HepG2 (cell line): ENCODE results near the gene CSNK1D. TPM values are rescaled to one million over a fixed set of nuclear protein-coding genes. Genes with fewer than 3 reads are reported as not detected.
A peak's percentile ranks its signal among the peaks of the same experiment; 100 is the strongest.

Source experiments
- DNMT3B ChIP-seq: conservative IDR thresholded peaks from 2 replicates; pipeline ENCODE4 v1.6.1; 2016; ENCODE audit warnings: missing biosample characterization, control low read depth
- HNF4A ChIP-seq: sonication (generic); formaldehyde crosslinking; IDR thresholded peaks from 2 replicates; pipeline ENCODE4 v1.4.0; 2020; ENCODE audit warnings: missing genetic modification reagents
- IRF2 ChIP-seq: IDR thresholded peaks from 2 replicates; pipeline ENCODE4 v1.6.1; 2018; ENCODE audit warnings: missing genetic modification reagents, missing compliant biosample characterization
- KLF15 ChIP-seq: sonication (generic); formaldehyde crosslinking; IDR thresholded peaks from 2 replicates; pipeline ENCODE4 v1.8.1; 2023; ENCODE audit warnings: borderline replicate concordance, mild to moderate bottlenecking, inconsistent platforms, missing genetic modification reagents, mixed read lengths
- LCORL ChIP-seq, 2 experiments: fragments of 450-650 bp in 1 of 2; sonication (generic) in 1 of 2; formaldehyde crosslinking in 1 of 2; IDR thresholded peaks; 2 replicates each; pipeline versions ENCODE4 v1.5.0 to v1.6.1; 2017 to 2020; ENCODE audit warnings: antibody characterized with exemption in 1 of 2, missing genetic modification reagents in 1 of 2
- NFRKB ChIP-seq: fragments of 450-650 bp; IDR thresholded peaks from 2 replicates; pipeline ENCODE4 v1.6.1; 2017
- RBFOX2 ChIP-seq: fragments of 200-400 bp; formaldehyde crosslinking; IDR thresholded peaks from 2 replicates; pipeline ENCODE4 v1.6.1; 2017; ENCODE audit warnings: low read depth, mild to moderate bottlenecking, low read length
- RBM22 ChIP-seq: fragments of 200-400 bp; formaldehyde crosslinking; optimal IDR thresholded peaks from 2 replicates; pipeline ENCODE3; 2017; ENCODE audit warnings: mild to moderate bottlenecking, low read length, moderate library complexity
- SETDB1 ChIP-seq: sonication (generic); formaldehyde crosslinking; IDR thresholded peaks from 2 replicates; pipeline ENCODE4 v1.5.1; 2020; ENCODE audit warnings: missing genetic modification reagents, mild to moderate bottlenecking, borderline replicate concordance
- ZFP36 ChIP-seq: fragments of 150-350 bp; IDR thresholded peaks from 2 replicates; pipeline ENCODE4 v1.6.1; 2018; ENCODE audit warnings: borderline replicate concordance, low read length, low read depth; ENCODE audit not compliant: partially characterized antibody
- ZNF225 ChIP-seq: sonication (generic); formaldehyde crosslinking; IDR thresholded peaks from 2 replicates; pipeline ENCODE4 v1.4.0; 2020; ENCODE audit warnings: mild to moderate bottlenecking, missing genetic modification reagents
- ZNF263 ChIP-seq: sonication (generic); formaldehyde crosslinking; IDR thresholded peaks from 2 replicates; pipeline ENCODE4 v1.4.0; 2020; ENCODE audit warnings: missing genetic modification reagents
- ZNF430 ChIP-seq: sonication (generic); formaldehyde crosslinking; IDR thresholded peaks from 2 replicates; pipeline ENCODE4 v1.9.0; 2021; ENCODE audit warnings: mild to moderate bottlenecking, missing genetic modification reagents
- ZNF850 ChIP-seq: sonication (generic); formaldehyde crosslinking; conservative IDR thresholded peaks from 2 replicates; pipeline ENCODE4 v1.9.0; 2021; ENCODE audit warnings: mild to moderate bottlenecking, missing genetic modification reagents
- polyA plus RNA-seq, 8 experiments: library from polyadenylated mRNA; depleted of rRNA in 3 of 8; stranded (reverse) in 7 of 8; unstranded in 1 of 8; fragments of >200 nt; fragmentation: Illumina TruSeq in 4 of 8; extraction: Trizol in 4 of 8; gene quantifications; 2 replicates each; pipeline versions ENCODE4 v1.2.1 to v1.2.3, GENCODE V29; 2011 to 2016; ENCODE audit warnings: low read depth in 4 of 8, missing spikeins in 1 of 8, mixed read lengths in 1 of 8; ENCODE audit not compliant: insufficient read depth in 1 of 8
- total RNA-seq, 5 experiments: library from RNA; depleted of rRNA; stranded (reverse); fragments of >200 nt; fragmentation: Illumina TruSeq; extraction: Trizol; gene quantifications; 2 replicates each; pipeline ENCODE4 v1.2.3, GENCODE V29; 2016; ENCODE audit warnings: low read depth in 1 of 5
- TF ChIP-seq, protein P1 (sequence below): IDR thresholded peaks from 2 replicates; pipeline ENCODE4 v1.6.1; 2016; ENCODE audit warnings: low read depth, missing genetic modification reagents, missing compliant biosample characterization
- TF ChIP-seq, protein P2 (sequence below): sonication (generic); formaldehyde crosslinking; IDR thresholded peaks from 2 replicates; pipeline ENCODE4 v1.8.1; 2023; ENCODE audit warnings: mild to moderate bottlenecking, missing genetic modification reagents, borderline replicate concordance
- TF ChIP-seq, protein P3 (sequence below): sonication (generic); formaldehyde crosslinking; IDR thresholded peaks from 2 replicates; pipeline ENCODE4 v1.5.1; 2020; ENCODE audit warnings: mild to moderate bottlenecking, missing genetic modification reagents, moderate library complexity
- TF ChIP-seq, protein P4 (sequence below): sonication (generic); formaldehyde crosslinking; conservative IDR thresholded peaks from 2 replicates; pipeline ENCODE4 v1.8.0; 2022; ENCODE audit warnings: mild to moderate bottlenecking, moderate library complexity, missing genetic modification reagents

Gene CSNK1D
- total and polyA plus RNA-seq, 2 of the 13 experiments (the other 11 are each of a cell fraction or from before 2014, with no cell fraction given) = 31.5 to 128 TPM

DNA sequence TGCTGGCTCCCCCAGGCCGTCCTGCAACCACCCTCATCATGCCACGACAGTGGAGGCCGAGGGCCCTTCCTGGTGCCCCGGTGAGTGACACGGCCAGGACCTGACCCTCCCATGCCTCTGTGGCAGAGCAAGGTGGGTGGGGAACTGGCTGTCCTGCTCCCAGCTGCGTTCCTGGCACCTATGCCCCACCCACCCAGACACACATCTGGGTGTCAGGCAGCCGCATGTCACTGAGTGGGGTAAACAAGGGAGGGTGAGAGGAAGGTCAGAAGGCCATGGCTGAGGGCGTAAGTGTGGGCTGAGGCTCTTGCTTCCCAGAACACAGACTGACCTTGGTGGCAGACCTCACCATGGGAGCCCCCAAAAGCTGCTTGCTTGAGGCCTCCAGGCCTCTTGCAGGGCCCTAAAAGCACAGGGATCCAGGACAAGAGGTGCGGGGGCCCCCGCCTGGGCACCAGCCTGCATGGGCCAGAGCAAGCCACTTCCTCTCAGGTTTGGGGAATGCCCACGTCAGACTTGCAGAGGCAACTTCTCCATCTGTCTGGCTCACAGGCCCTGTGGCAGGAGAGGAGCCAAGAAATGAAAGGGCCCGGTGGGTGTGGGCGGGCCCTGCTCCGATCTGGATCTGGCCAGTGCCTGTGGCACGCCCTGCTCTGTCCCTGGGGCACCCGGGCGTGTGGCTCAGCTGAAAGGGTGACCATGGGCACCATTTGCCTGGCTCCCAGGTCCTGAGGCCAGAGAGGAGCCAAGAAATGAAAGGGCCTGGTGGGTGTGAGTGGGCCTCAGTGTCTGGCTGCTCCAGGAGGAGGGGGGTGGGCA, 57.0 kb downstream of the CSNK1D start (continued):
- TF ChIP-seq, protein P1, sequence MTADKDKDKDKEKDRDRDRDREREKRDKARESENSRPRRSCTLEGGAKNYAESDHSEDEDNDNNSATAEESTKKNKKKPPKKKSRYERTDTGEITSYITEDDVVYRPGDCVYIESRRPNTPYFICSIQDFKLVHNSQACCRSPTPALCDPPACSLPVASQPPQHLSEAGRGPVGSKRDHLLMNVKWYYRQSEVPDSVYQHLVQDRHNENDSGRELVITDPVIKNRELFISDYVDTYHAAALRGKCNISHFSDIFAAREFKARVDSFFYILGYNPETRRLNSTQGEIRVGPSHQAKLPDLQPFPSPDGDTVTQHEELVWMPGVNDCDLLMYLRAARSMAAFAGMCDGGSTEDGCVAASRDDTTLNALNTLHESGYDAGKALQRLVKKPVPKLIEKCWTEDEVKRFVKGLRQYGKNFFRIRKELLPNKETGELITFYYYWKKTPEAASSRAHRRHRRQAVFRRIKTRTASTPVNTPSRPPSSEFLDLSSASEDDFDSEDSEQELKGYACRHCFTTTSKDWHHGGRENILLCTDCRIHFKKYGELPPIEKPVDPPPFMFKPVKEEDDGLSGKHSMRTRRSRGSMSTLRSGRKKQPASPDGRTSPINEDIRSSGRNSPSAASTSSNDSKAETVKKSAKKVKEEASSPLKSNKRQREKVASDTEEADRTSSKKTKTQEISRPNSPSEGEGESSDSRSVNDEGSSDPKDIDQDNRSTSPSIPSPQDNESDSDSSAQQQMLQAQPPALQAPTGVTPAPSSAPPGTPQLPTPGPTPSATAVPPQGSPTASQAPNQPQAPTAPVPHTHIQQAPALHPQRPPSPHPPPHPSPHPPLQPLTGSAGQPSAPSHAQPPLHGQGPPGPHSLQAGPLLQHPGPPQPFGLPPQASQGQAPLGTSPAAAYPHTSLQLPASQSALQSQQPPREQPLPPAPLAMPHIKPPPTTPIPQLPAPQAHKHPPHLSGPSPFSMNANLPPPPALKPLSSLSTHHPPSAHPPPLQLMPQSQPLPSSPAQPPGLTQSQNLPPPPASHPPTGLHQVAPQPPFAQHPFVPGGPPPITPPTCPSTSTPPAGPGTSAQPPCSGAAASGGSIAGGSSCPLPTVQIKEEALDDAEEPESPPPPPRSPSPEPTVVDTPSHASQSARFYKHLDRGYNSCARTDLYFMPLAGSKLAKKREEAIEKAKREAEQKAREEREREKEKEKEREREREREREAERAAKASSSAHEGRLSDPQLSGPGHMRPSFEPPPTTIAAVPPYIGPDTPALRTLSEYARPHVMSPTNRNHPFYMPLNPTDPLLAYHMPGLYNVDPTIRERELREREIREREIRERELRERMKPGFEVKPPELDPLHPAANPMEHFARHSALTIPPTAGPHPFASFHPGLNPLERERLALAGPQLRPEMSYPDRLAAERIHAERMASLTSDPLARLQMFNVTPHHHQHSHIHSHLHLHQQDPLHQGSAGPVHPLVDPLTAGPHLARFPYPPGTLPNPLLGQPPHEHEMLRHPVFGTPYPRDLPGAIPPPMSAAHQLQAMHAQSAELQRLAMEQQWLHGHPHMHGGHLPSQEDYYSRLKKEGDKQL = no peak
- TF ChIP-seq RBFOX2 (no peak; the same call in none of the 2 replicates), KLF15 (CRISPR knock-in tag) (no peak), RBM22 (no peak), ZNF225 (CRISPR knock-in tag) (no peak), HNF4A (peak; percentile 45), ZNF850 (CRISPR knock-in tag) (no peak), NFRKB (no peak), ZNF263 (CRISPR knock-in tag) (no peak), LCORL (IDR thresholded peaks at IDR 0.05) (no peak), LCORL (CRISPR knock-in tag; IDR thresholded peaks at IDR 0.05) (peak; percentile 85), DNMT3B (no peak), ZFP36 (no peak), SETDB1 (CRISPR knock-in tag) (no peak), IRF2 (CRISPR knock-in tag) (peak; percentile 53; the same call in 1 of the 2 replicates), ZNF430 (CRISPR knock-in tag) (peak; percentile 74)
- TF ChIP-seq, protein P2, sequence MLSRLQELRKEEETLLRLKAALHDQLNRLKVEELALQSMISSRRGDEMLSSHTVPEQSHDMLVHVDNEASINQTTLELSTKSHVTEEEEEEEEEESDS = no peak
- TF ChIP-seq, protein P3, sequence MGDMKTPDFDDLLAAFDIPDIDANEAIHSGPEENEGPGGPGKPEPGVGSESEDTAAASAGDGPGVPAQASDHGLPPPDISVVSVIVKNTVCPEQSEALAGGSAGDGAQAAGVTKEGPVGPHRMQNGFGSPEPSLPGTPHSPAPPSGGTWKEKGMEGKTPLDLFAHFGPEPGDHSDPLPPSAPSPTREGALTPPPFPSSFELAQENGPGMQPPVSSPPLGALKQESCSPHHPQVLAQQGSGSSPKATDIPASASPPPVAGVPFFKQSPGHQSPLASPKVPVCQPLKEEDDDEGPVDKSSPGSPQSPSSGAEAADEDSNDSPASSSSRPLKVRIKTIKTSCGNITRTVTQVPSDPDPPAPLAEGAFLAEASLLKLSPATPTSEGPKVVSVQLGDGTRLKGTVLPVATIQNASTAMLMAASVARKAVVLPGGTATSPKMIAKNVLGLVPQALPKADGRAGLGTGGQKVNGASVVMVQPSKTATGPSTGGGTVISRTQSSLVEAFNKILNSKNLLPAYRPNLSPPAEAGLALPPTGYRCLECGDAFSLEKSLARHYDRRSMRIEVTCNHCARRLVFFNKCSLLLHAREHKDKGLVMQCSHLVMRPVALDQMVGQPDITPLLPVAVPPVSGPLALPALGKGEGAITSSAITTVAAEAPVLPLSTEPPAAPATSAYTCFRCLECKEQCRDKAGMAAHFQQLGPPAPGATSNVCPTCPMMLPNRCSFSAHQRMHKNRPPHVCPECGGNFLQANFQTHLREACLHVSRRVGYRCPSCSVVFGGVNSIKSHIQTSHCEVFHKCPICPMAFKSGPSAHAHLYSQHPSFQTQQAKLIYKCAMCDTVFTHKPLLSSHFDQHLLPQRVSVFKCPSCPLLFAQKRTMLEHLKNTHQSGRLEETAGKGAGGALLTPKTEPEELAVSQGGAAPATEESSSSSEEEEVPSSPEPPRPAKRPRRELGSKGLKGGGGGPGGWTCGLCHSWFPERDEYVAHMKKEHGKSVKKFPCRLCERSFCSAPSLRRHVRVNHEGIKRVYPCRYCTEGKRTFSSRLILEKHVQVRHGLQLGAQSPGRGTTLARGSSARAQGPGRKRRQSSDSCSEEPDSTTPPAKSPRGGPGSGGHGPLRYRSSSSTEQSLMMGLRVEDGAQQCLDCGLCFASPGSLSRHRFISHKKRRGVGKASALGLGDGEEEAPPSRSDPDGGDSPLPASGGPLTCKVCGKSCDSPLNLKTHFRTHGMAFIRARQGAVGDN (CRISPR knock-in tag) = peak; percentile 3
- TF ChIP-seq, protein P4, sequence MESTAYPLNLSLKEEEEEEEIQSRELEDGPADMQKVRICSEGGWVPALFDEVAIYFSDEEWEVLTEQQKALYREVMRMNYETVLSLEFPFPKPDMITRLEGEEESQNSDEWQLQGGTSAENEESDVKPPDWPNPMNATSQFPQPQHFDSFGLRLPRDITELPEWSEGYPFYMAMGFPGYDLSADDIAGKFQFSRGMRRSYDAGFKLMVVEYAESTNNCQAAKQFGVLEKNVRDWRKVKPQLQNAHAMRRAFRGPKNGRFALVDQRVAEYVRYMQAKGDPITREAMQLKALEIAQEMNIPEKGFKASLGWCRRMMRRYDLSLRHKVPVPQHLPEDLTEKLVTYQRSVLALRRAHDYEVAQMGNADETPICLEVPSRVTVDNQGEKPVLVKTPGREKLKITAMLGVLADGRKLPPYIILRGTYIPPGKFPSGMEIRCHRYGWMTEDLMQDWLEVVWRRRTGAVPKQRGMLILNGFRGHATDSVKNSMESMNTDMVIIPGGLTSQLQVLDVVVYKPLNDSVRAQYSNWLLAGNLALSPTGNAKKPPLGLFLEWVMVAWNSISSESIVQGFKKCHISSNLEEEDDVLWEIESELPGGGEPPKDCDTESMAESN (CRISPR knock-in tag) = no peak
